ENCODE results near the gene ZNF613.
"Not testable (repeated sequence)": the region's sequence is repeated elsewhere in the genome, so short reads cannot be mapped to it uniquely, and the experiment has no call there.

Gene ZNF613

GRCh38 chr19:51926784-51927741, at the start of gene ZNF613:
TSS of gene ZNF613 (plus strand) at chr19:51927472. CDS start at chr19:51936221, 8,749 bp downstream.
- DNase-seq = peak; percentile 73 to 74

DNA sequence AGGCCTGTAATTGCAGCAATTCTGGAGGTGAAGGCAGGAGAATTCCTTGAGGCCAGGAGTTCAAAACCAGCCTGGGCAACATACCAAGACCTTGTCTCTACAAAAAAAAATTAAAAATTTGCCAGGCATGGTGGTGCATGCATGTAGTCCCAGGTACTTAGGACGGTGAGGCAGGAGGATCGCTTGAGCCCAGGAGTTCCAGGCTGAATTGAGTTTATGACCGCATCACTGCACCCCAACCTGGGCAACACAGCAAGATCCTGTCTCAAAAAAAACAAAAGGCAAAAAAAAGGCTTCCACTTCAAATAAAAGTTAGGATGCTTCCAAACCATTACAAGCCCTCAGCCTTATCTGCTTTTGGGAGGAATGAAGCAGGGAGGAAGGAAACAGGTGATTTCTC, 44.8 kb upstream of the ZNF613 start:
- no peak for DNase-seq

DNA sequence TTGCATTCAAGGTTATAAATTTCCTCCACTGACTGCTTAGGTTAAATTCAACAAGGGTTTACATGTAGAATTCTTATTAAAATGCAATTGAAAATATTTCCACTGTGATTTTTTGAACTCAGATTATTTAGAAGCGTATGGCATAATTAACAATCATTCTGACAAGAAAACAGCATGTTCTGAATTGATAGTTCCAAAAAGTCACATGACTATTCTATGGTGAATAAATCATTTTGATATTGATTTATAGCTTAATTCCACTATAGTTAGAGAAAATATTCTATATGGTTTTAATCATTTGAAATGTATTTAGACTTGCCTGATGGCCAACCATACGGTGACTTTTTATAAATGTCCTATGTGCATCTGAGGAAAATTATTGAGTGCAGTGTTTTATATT, 42.6 kb upstream of the ZNF613 start:
- no peak for DNase-seq

DNA sequence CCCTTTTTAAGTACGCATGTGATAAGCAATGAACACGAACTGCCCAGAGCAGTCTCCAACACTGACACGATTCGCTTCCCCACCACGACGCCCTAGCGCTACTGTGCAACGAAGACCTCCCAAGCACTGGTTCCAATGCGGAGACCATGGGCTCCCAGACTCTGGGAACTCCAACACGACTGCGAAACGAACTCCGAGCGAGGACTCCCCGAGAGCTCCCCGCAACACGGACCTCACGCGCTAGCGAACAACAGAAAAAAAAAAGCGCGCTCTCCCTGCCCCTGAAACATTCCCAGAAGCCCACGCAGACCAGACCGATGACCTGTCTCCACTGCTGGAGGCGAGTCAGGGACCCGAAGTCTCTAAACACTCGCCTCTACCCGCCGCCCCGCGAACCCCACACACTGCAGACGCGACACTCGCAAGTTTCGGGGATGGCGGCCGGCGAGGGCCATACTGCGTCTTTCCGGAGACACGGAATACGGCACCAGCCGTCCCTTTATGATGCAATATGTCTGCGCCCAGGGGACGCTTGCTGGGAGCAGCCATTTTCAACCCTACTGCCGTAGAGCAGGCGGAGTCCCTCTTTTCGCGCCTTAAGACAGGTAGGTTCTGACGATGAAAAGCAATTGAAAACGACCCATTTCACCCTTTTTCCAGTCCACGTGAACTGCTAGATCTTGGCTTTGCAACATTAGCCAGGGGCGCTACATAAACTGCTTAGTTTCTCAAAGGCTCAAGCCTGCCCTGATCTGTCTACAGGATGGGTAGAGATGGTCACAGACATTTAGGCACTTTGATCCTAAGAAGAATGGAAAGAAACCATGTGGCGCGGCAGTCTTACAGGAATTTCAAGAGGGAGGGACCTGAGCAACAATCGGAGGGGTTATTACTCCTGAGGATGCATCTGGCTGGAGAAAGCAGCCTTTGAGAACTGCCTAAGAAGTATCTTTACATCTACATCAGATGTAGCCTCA, 39.5 kb upstream of the ZNF613 start, which contains the start of gene ZNF577:
TSS of gene ZNF577 (minus strand) at position 430 of the 977 bp plus-strand sequence. CDS start 7,569 bp downstream, outside the sequence.
- DNase-seq = peak; percentile 25 to 52

DNA sequence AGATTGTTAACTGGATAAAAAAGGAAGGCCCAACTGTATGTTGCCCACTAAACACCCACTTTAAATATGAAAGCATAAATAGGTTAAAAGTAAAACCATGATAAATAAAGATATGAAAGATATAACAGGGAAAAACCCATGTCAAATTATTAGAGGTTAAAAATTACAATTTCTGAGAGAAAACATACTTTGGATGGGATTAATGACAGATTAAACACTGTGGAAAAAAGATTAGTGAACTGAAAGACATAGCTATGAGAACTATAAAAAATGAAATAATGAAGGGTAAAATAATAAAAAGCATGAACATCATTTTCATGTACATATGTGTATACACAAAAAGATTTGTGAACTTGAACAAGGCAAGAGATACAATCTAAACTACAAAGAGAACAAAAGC, 37.3 kb upstream of the ZNF613 start:
- DNase-seq = no peak

DNA sequence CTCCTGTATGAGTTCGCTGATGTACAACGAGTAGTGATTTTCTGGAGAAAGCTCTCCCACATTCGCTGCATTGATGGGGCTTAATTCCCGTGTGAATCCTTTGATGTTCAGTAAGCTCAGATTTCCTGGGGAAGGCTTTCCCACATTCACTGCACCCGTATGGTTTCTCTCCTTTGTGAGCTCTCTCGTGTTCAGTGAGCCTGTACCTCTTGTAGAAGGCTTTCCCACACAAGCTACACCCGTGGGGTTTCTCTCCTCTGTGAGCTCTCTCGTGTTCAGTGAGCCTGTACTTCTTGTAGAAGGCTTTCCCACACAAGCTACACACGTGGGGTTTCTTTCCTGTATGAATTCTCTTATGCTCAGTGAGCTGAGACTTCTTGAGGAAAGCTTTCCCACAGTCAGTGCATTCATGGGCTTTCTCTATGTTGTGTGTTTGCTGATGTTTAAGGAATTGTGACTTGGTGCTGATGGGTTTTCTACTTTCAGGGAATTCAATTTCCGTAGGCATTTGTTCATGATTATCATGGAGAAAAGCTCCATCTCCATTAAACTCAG, 36.0 kb upstream of the ZNF613 start:
- no peak for DNase-seq

GRCh38 chr19:51901860-51902259, 25.4 kb upstream of the ZNF613 start:
- no peak for DNase-seq

- DNase-seq = no peak
Observed at GRCh38 chr19:51903192-51903591, 24.1 kb upstream of the ZNF613 start.

DNA sequence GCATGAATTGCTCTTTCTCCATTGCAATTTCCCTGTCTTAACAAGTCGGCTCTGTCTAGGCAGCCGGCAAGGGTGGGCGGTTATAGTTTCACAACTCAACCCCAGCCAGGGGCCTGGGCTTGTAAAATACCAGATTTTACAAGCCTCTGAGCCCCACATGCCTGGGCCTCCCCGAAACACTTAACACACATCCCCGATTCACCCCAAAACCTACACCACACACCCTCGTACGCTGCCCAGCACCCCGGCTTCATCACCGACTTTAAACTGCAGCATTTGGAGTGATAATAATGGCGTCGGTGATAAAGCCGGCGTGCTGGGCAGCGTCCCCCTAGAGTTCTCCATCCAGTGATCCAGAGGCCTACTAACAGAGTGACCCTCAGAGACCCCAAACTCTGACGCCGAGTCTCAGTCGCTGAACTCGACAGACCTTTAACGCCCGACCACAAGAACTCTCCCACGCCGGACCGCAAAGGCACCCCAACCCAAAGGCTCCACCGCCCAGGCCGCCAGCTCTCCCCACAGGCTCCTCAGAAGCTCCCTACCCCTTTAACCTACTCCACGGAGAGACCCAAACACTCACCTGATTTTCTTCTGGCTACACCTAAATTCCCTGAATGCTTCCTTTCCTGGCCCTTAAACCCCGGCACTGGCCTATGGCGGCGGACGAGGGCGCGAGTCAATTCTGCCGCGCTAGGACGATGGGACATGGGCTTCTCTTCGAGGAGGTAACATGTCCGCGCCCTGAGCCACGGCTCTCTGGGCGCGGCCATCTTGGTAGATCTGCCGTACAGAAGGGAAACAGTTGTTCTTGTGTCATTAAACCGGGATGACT, 22.7 kb upstream of the ZNF613 start, which contains the start of gene ZNF649:
TSS of gene ZNF649 (minus strand) at position 687 of the 835 bp plus-strand sequence. CDS start 4,910 bp downstream, outside the sequence.
- DNase-seq = peak; percentile 74 to 77

- no peak for DNase-seq
Observed at GRCh38 chr19:51905206-51905605, 22.1 kb upstream of the ZNF613 start.

DNA sequence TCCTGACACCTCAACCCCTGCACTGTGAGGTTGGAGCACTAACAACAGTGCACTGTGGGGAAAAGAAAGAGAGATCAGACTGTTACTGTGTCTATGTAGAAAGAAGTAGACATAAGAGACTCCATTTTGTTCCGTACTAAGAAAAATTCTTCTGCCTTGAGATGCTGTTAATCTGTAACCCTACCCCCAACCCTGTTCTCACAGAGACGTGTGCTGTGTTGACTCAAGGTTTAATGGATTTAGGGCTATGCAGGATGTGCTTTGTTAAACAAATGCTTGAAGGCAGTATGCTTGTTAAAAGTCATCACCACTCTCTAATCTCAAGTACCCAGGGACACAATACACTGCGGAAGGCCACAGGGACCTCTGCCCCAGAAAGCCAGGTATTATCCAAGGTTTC, 21.6 kb upstream of the ZNF613 start:
- DNase-seq = not testable (repeated sequence)

DNA sequence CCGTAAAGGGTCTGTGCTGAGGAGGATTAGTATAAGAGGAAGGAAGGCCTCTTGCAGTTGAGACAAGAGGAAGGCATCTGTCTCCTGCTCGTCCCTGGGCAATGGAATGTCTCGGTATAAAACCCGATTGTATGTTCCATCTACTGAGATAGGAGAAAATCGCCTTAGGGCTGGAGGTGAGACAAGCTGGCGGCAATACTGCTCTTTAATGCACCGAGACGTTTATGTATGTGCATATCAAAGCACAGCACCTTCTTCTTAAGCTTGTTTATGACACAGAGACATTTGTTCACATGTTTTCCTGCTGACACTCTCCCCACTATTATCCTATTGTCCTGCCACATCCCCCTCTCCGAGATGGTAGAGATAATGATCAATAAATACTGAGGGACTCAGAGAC, 21.2 kb upstream of the ZNF613 start:
- not testable (repeated sequence) for DNase-seq

DNA sequence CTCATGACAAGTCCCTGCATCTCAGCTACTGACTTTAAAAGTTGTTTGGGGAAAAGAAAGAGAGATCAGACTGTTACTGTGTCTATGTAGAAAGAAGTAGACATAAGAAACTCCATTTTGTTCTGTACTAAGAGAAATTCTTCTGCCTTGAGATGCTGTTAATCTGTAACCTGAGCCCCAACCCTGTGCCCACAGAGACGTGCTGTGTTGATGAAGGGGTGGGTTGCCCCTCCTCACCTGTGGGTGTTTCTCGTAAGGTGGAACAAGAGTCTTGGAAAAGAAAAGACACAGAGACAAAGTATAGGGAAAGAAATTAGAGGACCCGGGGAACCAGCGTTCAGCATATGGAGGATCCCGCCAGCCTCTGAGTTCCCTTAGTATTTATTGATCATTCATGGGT, 19.3 kb upstream of the ZNF613 start:
- not testable (repeated sequence) for DNase-seq

DNA sequence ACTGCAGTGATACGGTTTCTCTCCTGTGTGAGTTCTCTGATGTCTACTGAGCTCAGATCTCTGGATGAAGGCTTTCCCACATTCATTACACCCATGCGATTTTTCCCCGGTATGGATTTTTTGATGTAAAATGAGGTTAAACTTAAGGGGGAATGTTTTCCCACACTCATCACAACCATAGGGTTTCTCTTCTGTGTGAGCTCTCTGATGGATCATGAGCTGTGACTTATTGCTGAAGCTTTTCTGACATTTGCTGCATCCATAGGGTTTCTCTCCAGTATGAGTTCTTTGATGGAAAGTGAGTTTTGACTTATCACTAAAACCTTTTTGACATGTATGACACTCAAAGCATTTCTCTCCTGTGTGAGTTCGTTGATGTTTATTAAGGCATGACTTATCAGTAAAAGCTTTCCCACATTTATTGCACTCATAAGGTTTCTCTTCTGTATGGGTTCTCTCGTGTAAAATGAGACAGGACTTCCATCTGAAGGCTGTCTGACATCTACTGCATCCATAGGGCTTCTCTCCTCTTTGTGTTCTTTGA, 11.9 kb upstream of the ZNF613 start:
- DNase-seq = no peak

DNA sequence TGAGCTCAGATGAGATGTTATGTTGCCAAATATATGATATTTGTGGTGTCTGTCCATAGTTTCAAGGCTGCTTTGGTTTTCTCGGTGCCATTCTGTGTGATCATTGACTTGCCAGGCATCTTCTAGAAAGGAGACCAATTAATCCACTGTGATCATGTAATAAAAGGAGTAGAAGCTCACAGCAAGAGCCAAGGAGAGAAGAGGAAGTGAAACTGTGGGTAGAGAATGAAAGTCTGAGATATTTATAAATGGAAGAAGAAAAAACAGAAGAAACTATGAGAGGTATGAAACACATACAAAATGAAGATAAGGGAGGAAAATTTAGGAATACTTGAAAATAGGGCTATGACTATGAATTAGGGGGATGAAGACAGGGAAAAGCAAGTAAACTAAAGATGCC, 11.1 kb upstream of the ZNF613 start:
- DNase-seq = no peak

DNA sequence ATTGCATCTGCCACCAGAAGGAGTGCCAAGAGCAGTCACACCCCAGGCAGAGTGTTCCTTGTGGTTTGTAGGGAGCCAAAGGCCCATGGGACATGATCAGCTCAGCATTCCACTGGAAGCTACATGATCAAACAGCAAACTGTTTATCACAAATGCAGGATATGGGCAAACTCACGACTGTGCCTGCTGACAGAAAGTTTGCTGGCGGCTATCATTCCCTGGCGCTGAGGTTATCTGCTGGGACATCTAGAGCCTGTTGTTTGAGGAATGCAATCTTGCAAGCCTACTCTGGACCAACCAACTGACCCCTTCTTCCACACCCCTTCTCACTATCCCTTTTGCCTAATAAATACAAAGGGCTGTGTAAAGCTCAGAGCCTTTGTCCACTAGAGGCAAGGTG, 7.7 kb upstream of the ZNF613 start:
- DNase-seq = no peak

DNA sequence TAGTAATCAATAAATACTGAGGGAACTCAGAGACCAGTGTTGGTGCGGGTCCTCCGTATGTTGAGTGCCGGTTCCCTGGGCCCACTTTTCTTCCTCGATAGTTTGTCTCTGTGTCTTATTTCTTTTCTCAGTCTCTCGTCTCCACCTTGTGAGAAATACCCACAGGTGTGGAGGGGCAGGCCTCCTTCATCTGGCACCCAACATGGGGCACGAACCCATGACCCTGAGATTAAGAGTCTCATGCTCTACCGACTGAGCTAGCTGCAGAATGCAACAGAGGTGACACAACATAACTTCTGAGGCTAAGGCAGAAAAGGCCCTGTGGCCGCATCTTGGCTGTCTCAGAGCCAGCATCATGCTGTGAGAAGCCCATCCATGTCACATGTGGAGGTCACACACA, 5.3 kb upstream of the ZNF613 start:
- DNase-seq = no peak

- DNase-seq = no peak
Observed at GRCh38 chr19:51926426-51926783, 867 bp upstream of the ZNF613 start.

GRCh38 chr19:51927859-51928258, 587 bp downstream of the ZNF613 start:
- DNase-seq = no peak

- no peak for DNase-seq
Observed at GRCh38 chr19:51931921-51932320, 4.6 kb downstream of the ZNF613 start.

DNA sequence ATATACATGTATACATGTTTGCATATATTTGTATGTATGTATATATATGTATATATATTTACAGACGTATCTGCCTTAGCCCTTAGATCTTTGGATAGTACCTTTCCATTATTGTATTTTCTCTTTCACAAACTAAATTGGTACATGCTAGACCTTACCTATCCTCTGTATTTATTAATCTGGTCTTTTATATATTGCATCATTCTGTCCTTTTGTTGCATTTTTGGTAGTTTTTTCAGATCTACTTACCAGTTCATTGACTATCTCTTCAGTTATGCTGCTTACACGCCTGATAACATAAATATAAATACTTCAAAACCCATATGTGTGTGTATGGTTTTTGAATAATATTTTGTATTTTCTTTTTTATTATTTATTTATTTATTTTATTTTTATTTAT, 11.7 kb downstream of the ZNF613 start:
- no peak for DNase-seq

Data from stimulated activated CD4-positive, alpha-beta T cell treated with anti-CD3 and anti-CD28 coated beads, Interleukin-2, amount 100 ng/mL, for 48 hours (primary cell).